Neural cell (in vitro differentiated cells): ENCODE measurements around the gene RGS4. TPM values are rescaled to one million over a fixed set of nuclear protein-coding genes. Genes with fewer than 3 reads are reported as not detected.

Experiments
- H2AFZ ChIP-seq: fragments of 200-600, 300-800 bp; sonication (generic), shearing (Covaris generic); 2 replicates; pipeline ENCODE4 v1.6.0; 2014; ENCODE audit warnings: low read depth, mild to moderate bottlenecking, antibody characterized with exemption, low read length, moderate library complexity
- H3F3A ChIP-seq: fragments of 200-600 bp; shearing (Covaris generic); 2 replicates; pipeline ENCODE4 v1.6.1; 2016; ENCODE audit warnings: mild to moderate bottlenecking, moderate library complexity, mixed read lengths, antibody characterized with exemption, low read length; ENCODE audit not compliant: insufficient read depth, poor library complexity, severe bottlenecking
- H3K27ac ChIP-seq: fragments of 200-600, 300-800 bp; sonication (generic), shearing (Covaris generic); 2 replicates; pipeline ENCODE4 v1.5.1; 2014; ENCODE audit warnings: mild to moderate bottlenecking, low read length, moderate library complexity
- H3K27me3 ChIP-seq: fragments of 300-800, 200-600 bp; sonication (generic), shearing (Covaris generic); 2 replicates; pipeline ENCODE4 v1.6.0; 2014; ENCODE audit warnings: mild to moderate bottlenecking, low read depth, low read length, moderate library complexity; ENCODE audit not compliant: insufficient read depth
- H3K36me3 ChIP-seq: fragments of 300-800, 200-600 bp; sonication (generic), shearing (Covaris generic); 2 replicates; pipeline ENCODE4 v1.5.1; 2014; ENCODE audit warnings: mild to moderate bottlenecking, antibody characterized with exemption, low read length, moderate library complexity; ENCODE audit not compliant: insufficient read depth
- H3K4me2 ChIP-seq: fragments of 300-800, 200-600 bp; sonication (generic), shearing (Covaris generic); 2 replicates; pipeline ENCODE4 v1.6.0; 2014; ENCODE audit warnings: mild to moderate bottlenecking, low read length
- H3K4me3 ChIP-seq: fragments of 300-800, 200-600 bp; sonication (generic), shearing (Covaris generic); 2 replicates; pipeline ENCODE4 v1.5.1; 2014; ENCODE audit warnings: mild to moderate bottlenecking, low read length, moderate library complexity
- H3K79me2 ChIP-seq: fragments of 200-600 bp; shearing (Covaris generic); replicated peaks from 2 replicates; pipeline ENCODE4 v1.6.0; 2014; ENCODE audit warnings: mild to moderate bottlenecking, low read length, moderate library complexity; ENCODE audit not compliant: insufficient read depth
- H3K9ac ChIP-seq: fragments of 300-800, 200-600 bp; sonication (generic), shearing (Covaris generic); 2 replicates; pipeline ENCODE4 v1.6.1; 2016; ENCODE audit warnings: mild to moderate bottlenecking, low read length, mixed read lengths
- H3K9me2 ChIP-seq: fragments of 200-600 bp; shearing (Covaris generic); 2 replicates; pipeline ENCODE4 v1.6.1; 2016; ENCODE audit warnings: mild to moderate bottlenecking, low read length, mixed read lengths; ENCODE audit not compliant: insufficient read depth
- H3K9me3 ChIP-seq: fragments of 200-600, 300-800 bp; sonication (generic), shearing (Covaris generic); 2 replicates; pipeline ENCODE4 v1.6.1; 2016; ENCODE audit warnings: mild to moderate bottlenecking, mixed run types, low read length, moderate library complexity, mixed read lengths
- H4K20me1 ChIP-seq: fragments of 200-600 bp; shearing (Covaris generic); 2 replicates; pipeline ENCODE4 v1.6.1; 2016; ENCODE audit warnings: mild to moderate bottlenecking, mixed run types; ENCODE audit not compliant: insufficient read depth
- EP300 ChIP-seq: fragments of 450-650 bp; conservative IDR thresholded peaks from 2 replicates; pipeline ENCODE4 v1.6.1; 2014; ENCODE audit warnings: antibody characterized with exemption, mild to moderate bottlenecking, moderate library complexity; ENCODE audit not compliant: poor library complexity, severe bottlenecking
- EZH2 ChIP-seq: fragments of 200-600, 300-800 bp; shearing (Covaris generic), sonication (generic); IDR thresholded peaks from 2 replicates; pipeline ENCODE4 v1.6.1; 2014; ENCODE audit warnings: antibody characterized with exemption, low read length, borderline replicate concordance, mild to moderate bottlenecking; ENCODE audit not compliant: insufficient read depth, poor library complexity, severe bottlenecking
- MXI1 ChIP-seq: fragments of 450-650 bp; conservative IDR thresholded peaks from 2 replicates; pipeline ENCODE4 v1.6.1; 2014; ENCODE audit warnings: antibody characterized with exemption, mild to moderate bottlenecking; ENCODE audit not compliant: poor library complexity, severe bottlenecking
- POLR2AphosphoS5 ChIP-seq: IDR thresholded peaks from 2 replicates; pipeline ENCODE4 v1.6.1; 2012
- RAD21 ChIP-seq: fragments of 450-650 bp; conservative IDR thresholded peaks from 2 replicates; pipeline ENCODE4 v1.6.1; 2014; ENCODE audit warnings: antibody characterized with exemption, mild to moderate bottlenecking, moderate library complexity
- REST ChIP-seq: IDR thresholded peaks from 2 replicates; pipeline ENCODE4 v1.6.1; 2012; ENCODE audit warnings: borderline replicate concordance
- SMC3 ChIP-seq: fragments of 450-650 bp; conservative IDR thresholded peaks from 2 replicates; pipeline ENCODE4 v1.6.1; 2014; ENCODE audit warnings: antibody characterized with exemption, mild to moderate bottlenecking, moderate library complexity; ENCODE audit not compliant: poor library complexity
- TAF1 ChIP-seq: IDR thresholded peaks from 2 replicates; pipeline ENCODE4 v1.6.1; 2012; ENCODE audit warnings: low read depth
- polyA plus RNA-seq: library from polyadenylated mRNA; depleted of rRNA; stranded (reverse); fragments of >200 nt; gene quantifications from 2 replicates; pipeline ENCODE4 v1.2.3, GENCODE V29; 2014
- TF ChIP-seq, protein P1 (sequence below): fragments of 450-650 bp; IDR thresholded peaks from 2 replicates; pipeline ENCODE4 v1.5.1; 2014; ENCODE audit warnings: antibody characterized with exemption, mild to moderate bottlenecking, moderate library complexity; ENCODE audit not compliant: poor library complexity, severe bottlenecking

Gene RGS4
- polyA plus RNA-seq, 1 donor from 2014 or later: 1.6 TPM

- TF ChIP-seq TAF1: no peak
- Histone ChIP-seq H3K9me2 (no peaks in the 10 kb centered on the region), H4K20me1 (no peaks in the 10 kb centered on the region), H3K4me2 (no peak overlapping the region), H3K9me3 (no peaks in the 10 kb centered on the region), H3K27ac (peak overlapping the region; percentile 22), H3K9ac (no peak overlapping the region), H3K27me3 (no peaks in the 10 kb centered on the region), H3K4me3 (no peak overlapping the region), H3K79me2 (no peaks in the 10 kb centered on the region), H3K36me3 (no peaks in the 10 kb centered on the region), H3F3A (no peaks in the 10 kb centered on the region), H2AFZ (no peak overlapping the region)
Measured at GRCh38 chr1:163055531-163055930, 13.6 kb upstream of the RGS4 start.

DNA sequence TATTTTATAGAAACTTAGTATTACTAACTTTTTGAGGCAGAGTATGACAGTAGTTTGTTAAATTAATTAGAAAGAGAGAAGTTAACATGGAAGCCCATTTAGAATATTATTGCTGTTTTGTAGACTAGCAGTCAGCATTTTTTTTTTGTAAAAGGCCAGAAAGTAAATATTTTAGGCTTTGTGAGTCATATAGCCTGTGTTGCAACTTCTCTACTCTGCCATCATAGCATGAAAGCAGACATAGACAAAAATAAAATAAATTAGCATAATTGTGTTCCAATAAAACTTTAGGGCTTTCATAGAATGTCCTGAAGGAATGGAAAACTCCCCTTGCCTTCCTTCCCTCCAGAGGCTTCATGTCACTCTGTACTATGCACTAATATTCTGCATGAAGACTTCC lies 12.3 kb upstream of the RGS4 start:
- H4K20me1 ChIP-seq: no peaks in the 10 kb centered on the region
- no peaks in the 10 kb centered on the region for H3K9me2 ChIP-seq
- no peaks in the 10 kb centered on the region for H3F3A ChIP-seq
- H2AFZ ChIP-seq: no peak overlapping the region
- no peaks in the 10 kb centered on the region for H3K27me3 ChIP-seq
- no peak overlapping the region for H3K27ac ChIP-seq
- H3K4me3 ChIP-seq: no peak overlapping the region
- no peaks in the 10 kb centered on the region for H3K36me3 ChIP-seq
- no peak overlapping the region for H3K4me2 ChIP-seq
- no peaks in the 10 kb centered on the region for H3K9me3 ChIP-seq
- TF ChIP-seq POLR2AphosphoS5 (no peak), MXI1 (no peak), SMC3 (no peak), RAD21 (no peak), EP300 (no peak), REST (no peak), TAF1 (no peak), EZH2 (no peak)
- TF ChIP-seq, protein P1, sequence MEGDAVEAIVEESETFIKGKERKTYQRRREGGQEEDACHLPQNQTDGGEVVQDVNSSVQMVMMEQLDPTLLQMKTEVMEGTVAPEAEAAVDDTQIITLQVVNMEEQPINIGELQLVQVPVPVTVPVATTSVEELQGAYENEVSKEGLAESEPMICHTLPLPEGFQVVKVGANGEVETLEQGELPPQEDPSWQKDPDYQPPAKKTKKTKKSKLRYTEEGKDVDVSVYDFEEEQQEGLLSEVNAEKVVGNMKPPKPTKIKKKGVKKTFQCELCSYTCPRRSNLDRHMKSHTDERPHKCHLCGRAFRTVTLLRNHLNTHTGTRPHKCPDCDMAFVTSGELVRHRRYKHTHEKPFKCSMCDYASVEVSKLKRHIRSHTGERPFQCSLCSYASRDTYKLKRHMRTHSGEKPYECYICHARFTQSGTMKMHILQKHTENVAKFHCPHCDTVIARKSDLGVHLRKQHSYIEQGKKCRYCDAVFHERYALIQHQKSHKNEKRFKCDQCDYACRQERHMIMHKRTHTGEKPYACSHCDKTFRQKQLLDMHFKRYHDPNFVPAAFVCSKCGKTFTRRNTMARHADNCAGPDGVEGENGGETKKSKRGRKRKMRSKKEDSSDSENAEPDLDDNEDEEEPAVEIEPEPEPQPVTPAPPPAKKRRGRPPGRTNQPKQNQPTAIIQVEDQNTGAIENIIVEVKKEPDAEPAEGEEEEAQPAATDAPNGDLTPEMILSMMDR: no peak
- no peaks in the 10 kb centered on the region for H3K79me2 ChIP-seq
- no peak overlapping the region for H3K9ac ChIP-seq

GRCh38 chr1:163060343-163061007 lies 8.7 kb upstream of the RGS4 start:
- no peaks in the 10 kb centered on the region for H3K36me3 ChIP-seq
- no peak overlapping the region for H3K4me3 ChIP-seq
- H3K9me2 ChIP-seq: no peaks in the 10 kb centered on the region
- H3K9ac ChIP-seq: no peak overlapping the region
- no peaks in the 10 kb centered on the region for H3K9me3 ChIP-seq
- no peaks in the 10 kb centered on the region for H4K20me1 ChIP-seq
- no peak overlapping the region for H2AFZ ChIP-seq
- H3K4me2 ChIP-seq: no peak overlapping the region
- H3K27me3 ChIP-seq: no peaks in the 10 kb centered on the region
- no peak overlapping the region for H3K27ac ChIP-seq
- no peaks in the 10 kb centered on the region for H3F3A ChIP-seq
- TF ChIP-seq RAD21 (no peak), EZH2 (no peak), SMC3 (no peak), TAF1 (no peak), POLR2AphosphoS5 (no peak), REST (no peak), MXI1 (no peak)
- TF ChIP-seq, protein P1: no peak
- H3K79me2 ChIP-seq: no peaks in the 10 kb centered on the region
